ENCODE measurements around the gene GNL1.
"Not testable (repeated sequence)": the region's sequence is repeated elsewhere in the genome, so short reads cannot be mapped to it uniquely, and the experiment has no call there.

Gene GNL1

GRCh38 chr6:30565772-30566171 lies 9.5 kb upstream of the GNL1 start:
- DNase-seq, result no peak

GRCh38 chr6:30564114-30564513 lies 7.8 kb upstream of the GNL1 start:
- DNase-seq, result no peak

- no peak for DNase-seq
Observed at GRCh38 chr6:30562470-30563425, 6.5 kb upstream of the GNL1 start.

GRCh38 chr6:30560930-30561329 lies 4.6 kb upstream of the GNL1 start:
- no peak for DNase-seq

- peak in 1 of 2 donors; percentile 67 for DNase-seq
Observed at GRCh38 chr6:30557683-30557981, 1.3 kb upstream of the GNL1 start.

GRCh38 chr6:30556906-30557682 lies 805 bp upstream of the GNL1 start, which contains the start of gene PRR3:
TSS of gene PRR3 (plus strand) at chr6:30557295. CDS start at chr6:30557345, 50 bp downstream.
- peak; percentile 92 to 94 for DNase-seq

GRCh38 chr6:30555816-30556065 lies 548 bp downstream of the GNL1 start:
- no peak for DNase-seq

GRCh38 chr6:30554962-30555815 lies 1.1 kb downstream of the GNL1 start:
- peak in 1 of 2 donors; percentile 15 for DNase-seq

GRCh38 chr6:30554404-30554803 lies 1.9 kb downstream of the GNL1 start:
- no peak for DNase-seq

- DNase-seq, result no peak
Observed at GRCh38 chr6:30548375-30548774, 7.9 kb downstream of the GNL1 start.

GRCh38 chr6:30547454-30547853 lies 8.8 kb downstream of the GNL1 start:
- no peak for DNase-seq

- peak; percentile 35 to 71 for DNase-seq
Observed at GRCh38 chr6:30544666-30545272, 11.5 kb downstream of the GNL1 start.

GRCh38 chr6:30543821-30544220 lies 12.5 kb downstream of the GNL1 start:
- DNase-seq, result peak in 1 of 2 donors; percentile 54

- no peak for DNase-seq
Observed at GRCh38 chr6:30542915-30543314, 13.4 kb downstream of the GNL1 start.

- DNase-seq, result peak; percentile 41 to 62
Observed at GRCh38 chr6:30542404-30542725, 13.9 kb downstream of the GNL1 start.

- peak; percentile 82 to 88 for DNase-seq
Observed at GRCh38 chr6:30541515-30542403, 14.5 kb downstream of the GNL1 start.

- DNase-seq, result no peak
Observed at GRCh38 chr6:30537931-30538330, 18.4 kb downstream of the GNL1 start.

GRCh38 chr6:30533460-30534294 lies 22.6 kb downstream of the GNL1 start:
- peak in 1 of 2 donors; percentile 64 for DNase-seq

- no peak for DNase-seq
Observed at GRCh38 chr6:30530014-30530413, 26.3 kb downstream of the GNL1 start.

- DNase-seq, result peak; percentile 20 to 37
Observed at GRCh38 chr6:30529349-30529875, 26.9 kb downstream of the GNL1 start.

- DNase-seq, result not testable (repeated sequence)
Observed at GRCh38 chr6:30526444-30526843, 29.8 kb downstream of the GNL1 start.
